HEK293T (cell line): ENCODE data around the gene GMPR.
"Not testable (repeated sequence)": the region's sequence is repeated elsewhere in the genome, so short reads cannot be mapped to it uniquely, and the experiment has no call there.

Experiments
- CTCF ChIA-PET: fragments of 350-600 bp; formaldehyde crosslinking; extraction: SDS; loops from one replicate; lab custom pipeline; 2021; ENCODE audit warnings: antibody characterized with exemption, inconsistent platforms; lab: Yijun Ruan, JAX
- POLR2A ChIA-PET: fragments of 350-600 bp; formaldehyde crosslinking; extraction: SDS; loops from one replicate; lab custom pipeline; 2020; ENCODE audit warnings: antibody characterized with exemption, inconsistent platforms; lab: Yijun Ruan, JAX
- DNase-seq: peaks from one replicate; pipeline ENCODE4 v3.0.0; 2012; ENCODE audit warnings: mixed read lengths; ENCODE audit errors: extremely low spot score
- ARNT ChIP-seq: fragments of 450-650 bp; IDR thresholded peaks from 2 replicates; pipeline ENCODE4 v1.6.1; 2017; ENCODE audit warnings: mild to moderate bottlenecking
- BHLHE40 ChIP-seq: fragments of 450-650 bp; IDR thresholded peaks from 2 replicates; pipeline ENCODE4 v1.6.1; 2016; ENCODE audit warnings: mild to moderate bottlenecking, moderate library complexity, borderline replicate concordance
- CTBP1 ChIP-seq: fragments of 450-650 bp; IDR thresholded peaks from 2 replicates; pipeline ENCODE4 v1.6.1; 2016; ENCODE audit warnings: borderline replicate concordance
- ELF4 ChIP-seq: fragments of 450-650 bp; IDR thresholded peaks from 2 replicates; pipeline ENCODE4 v1.6.1; 2017; ENCODE audit warnings: antibody characterized with exemption
- FOXA1 ChIP-seq: fragments of 450-650 bp; IDR thresholded peaks from 2 replicates; pipeline ENCODE4 v1.6.1; 2016; ENCODE audit warnings: mild to moderate bottlenecking
- FOXK2 ChIP-seq: fragments of 450-650 bp; IDR thresholded peaks from 2 replicates; pipeline ENCODE4 v1.6.1; 2016; ENCODE audit warnings: mild to moderate bottlenecking
- FOXM1 ChIP-seq: fragments of 450-650 bp; IDR thresholded peaks from 2 replicates; pipeline ENCODE4 v1.6.1; 2017; ENCODE audit warnings: mild to moderate bottlenecking, borderline replicate concordance
- HDGF ChIP-seq: fragments of 450-650 bp; IDR thresholded peaks from 2 replicates; pipeline ENCODE4 v1.6.1; 2017; ENCODE audit warnings: antibody characterized with exemption, borderline replicate concordance
- L3MBTL2 ChIP-seq: fragments of 450-650 bp; conservative IDR thresholded peaks from 2 replicates; pipeline ENCODE4 v1.6.1; 2016; ENCODE audit warnings: mild to moderate bottlenecking
- LEF1 ChIP-seq: fragments of 450-650 bp; IDR thresholded peaks from 2 replicates; pipeline ENCODE4 v1.6.1; 2017; ENCODE audit warnings: mild to moderate bottlenecking, borderline replicate concordance
- NFRKB ChIP-seq: fragments of 450-650 bp; IDR thresholded peaks from 2 replicates; pipeline ENCODE4 v1.6.1; 2016; ENCODE audit warnings: mild to moderate bottlenecking, moderate library complexity
- SP1 ChIP-seq: fragments of 450-650 bp; IDR thresholded peaks from 2 replicates; pipeline ENCODE4 v1.6.1; 2017
- SUZ12 ChIP-seq: fragments of 450-650 bp; IDR thresholded peaks from 2 replicates; pipeline ENCODE4 v1.6.1; 2016; ENCODE audit warnings: mild to moderate bottlenecking
- TARDBP ChIP-seq: fragments of 450-650 bp; IDR thresholded peaks from 2 replicates; pipeline ENCODE4 v1.6.1; 2016
- ZNF384 ChIP-seq: fragments of 450-650 bp; IDR thresholded peaks from 2 replicates; pipeline ENCODE4 v1.6.1; 2016
- TF ChIP-seq, protein P1 (sequence below): fragments of 450-650 bp; IDR thresholded peaks from 2 replicates; pipeline ENCODE4 v1.6.1; 2016

The GMPR gene

DNA sequence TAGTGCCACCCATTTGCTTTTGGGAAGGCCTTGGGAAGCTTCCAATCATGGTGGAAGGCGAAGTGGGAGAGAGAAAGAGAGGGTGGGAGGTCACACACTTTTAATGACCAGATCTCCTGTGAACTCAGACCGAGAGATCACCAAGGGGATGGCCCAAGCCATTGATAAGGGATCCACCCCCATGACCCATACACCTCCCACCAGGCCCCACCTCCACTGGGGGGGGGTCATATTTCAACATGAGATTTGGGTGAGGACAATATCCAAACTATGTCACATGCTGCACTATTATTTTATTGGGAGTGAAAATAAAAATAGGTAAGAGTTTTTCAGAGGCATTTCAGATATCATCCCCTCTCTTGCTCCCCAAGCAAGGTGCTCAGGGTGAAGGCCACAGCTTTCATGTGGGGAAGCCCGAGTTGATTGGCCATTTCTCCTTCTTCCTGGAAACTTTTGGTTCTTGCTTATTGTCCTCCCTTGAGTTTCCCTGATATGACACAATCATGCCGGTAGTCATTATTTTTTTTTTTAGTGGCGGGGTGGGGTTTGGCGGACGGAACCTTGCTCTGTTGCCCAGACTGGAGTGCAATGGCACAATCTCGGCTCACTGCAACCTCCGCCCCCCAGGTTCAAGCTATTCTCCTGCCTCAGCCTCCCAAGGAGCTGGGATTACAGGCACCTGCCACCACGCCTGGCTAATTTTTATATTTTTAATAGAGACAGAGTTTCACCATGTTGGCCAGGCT, 15.2 kb downstream of the GMPR start:
- no peak for DNase-seq
- ChIA-PET CTCF (no interaction called here), POLR2A (no interaction called here)
- TF ChIP-seq ARNT (no peak), NFRKB (no peak), FOXK2 (no peak), FOXA1 (no peak), CTBP1 (no peak), FOXM1 (no peak)

DNA sequence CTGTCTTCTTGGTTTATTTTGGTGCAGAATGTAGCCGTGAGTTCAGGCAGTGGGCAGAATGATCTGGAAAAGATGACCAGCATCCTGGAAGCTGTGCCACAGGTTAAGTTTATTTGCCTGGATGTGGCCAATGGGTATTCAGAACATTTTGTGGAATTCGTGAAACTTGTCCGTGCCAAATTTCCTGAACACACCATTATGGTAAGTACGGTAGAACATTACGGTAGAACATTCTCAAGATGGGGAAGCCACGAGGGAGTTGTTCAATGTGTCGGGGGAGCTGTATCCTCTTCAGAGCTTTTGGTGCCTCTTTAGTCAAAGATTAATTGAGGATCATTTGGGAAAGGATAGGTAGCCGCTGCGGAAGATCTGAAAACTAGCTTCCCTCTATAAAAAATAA, 16.1 kb downstream of the GMPR start:
- ChIA-PET CTCF (interaction anchor here (0.7 kb wide), 1 partner anchor 23 kb away, joined by 3 read pairs; no protein-coding TSS in a partner anchor), POLR2A (no interaction called here)
- TF ChIP-seq HDGF (no peak), NFRKB (no peak), BHLHE40 (no peak), CTBP1 (no peak), FOXA1 (no peak), TARDBP (no peak), FOXM1 (no peak), ARNT (no peak)
- TF ChIP-seq, protein P1, sequence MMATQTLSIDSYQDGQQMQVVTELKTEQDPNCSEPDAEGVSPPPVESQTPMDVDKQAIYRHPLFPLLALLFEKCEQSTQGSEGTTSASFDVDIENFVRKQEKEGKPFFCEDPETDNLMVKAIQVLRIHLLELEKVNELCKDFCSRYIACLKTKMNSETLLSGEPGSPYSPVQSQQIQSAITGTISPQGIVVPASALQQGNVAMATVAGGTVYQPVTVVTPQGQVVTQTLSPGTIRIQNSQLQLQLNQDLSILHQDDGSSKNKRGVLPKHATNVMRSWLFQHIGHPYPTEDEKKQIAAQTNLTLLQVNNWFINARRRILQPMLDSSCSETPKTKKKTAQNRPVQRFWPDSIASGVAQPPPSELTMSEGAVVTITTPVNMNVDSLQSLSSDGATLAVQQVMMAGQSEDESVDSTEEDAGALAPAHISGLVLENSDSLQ = no peak
- DNase-seq = no peak

DNA sequence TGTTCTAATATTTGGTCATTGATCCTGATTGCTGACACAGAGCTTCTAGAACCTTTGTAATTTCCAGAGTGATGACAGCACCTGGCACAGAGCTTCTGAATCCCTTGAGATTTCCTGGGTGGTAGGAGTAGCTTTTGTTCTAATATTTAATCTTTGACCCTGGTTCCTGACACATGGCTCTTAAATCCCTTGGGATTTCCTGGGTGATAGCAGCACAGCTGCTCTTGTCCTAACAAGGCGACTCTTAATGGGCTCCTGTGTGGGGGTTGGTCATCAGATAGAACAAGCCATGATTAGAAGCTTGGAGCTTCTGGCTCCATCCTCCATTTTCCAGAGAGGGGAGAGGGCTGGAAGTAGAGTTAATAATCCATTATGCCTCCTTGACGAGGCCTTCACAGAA, 18.4 kb downstream of the GMPR start:
- TF ChIP-seq LEF1 (no peak), ZNF384 (no peak), ELF4 (no peak), ARNT (no peak), FOXM1 (no peak), L3MBTL2 (no peak), SP1 (no peak), TARDBP (no peak), SUZ12 (no peak)
- ChIA-PET CTCF (interaction anchor here (1.4 kb wide), 1 partner anchor 30 kb away, joined by 3 read pairs; no protein-coding TSS in a partner anchor), POLR2A (no interaction called here)
- DNase-seq = no peak

DNA sequence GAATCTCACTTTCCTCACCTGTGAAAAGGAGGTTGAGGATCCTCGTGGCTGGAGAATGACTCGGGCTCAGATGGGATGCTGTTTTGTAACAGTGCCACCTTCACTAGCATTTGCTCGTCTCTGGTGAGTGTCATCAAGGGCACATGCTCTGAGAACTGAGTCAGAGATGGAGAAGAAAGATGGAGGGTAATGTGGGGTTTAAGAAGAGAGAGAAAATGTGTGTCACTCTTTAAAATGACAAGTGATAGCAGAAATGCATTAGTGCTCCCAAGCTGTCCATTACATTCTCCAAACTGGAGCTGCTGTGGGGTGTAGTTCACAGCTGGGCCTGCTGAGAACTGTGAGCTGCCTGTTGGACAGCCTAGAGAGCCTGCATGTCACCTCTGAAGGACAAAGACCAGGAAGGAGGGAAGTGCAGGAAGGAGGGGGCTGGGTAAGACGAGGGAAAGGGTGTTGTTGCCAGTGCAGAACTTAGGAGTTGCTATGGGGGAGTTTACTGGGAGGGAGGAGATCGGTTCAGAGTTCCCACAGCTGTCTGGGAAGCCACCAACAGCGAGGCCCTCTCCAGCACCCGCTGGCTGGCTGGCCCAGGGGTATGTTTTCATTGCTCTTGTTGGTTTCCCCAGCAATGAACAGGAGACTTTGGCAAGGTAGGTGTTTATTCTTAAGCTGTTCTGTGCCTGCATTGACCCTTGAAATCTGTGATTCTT, 19.8 kb downstream of the GMPR start:
- no peak for DNase-seq
- TF ChIP-seq NFRKB (no peak), HDGF (no peak), ZNF384 (no peak), ARNT (no peak), L3MBTL2 (no peak), BHLHE40 (no peak), LEF1 (no peak), FOXA1 (no peak), ELF4 (no peak), SP1 (no peak), TARDBP (no peak), CTBP1 (no peak)
- TF ChIP-seq, protein P1 = no peak
- POLR2A ChIA-PET = no interaction called here
- CTCF ChIA-PET = interaction anchor here (1.4 kb wide), 1 partner anchor 28 kb away, joined by 3 read pairs; no protein-coding TSS in a partner anchor

DNA sequence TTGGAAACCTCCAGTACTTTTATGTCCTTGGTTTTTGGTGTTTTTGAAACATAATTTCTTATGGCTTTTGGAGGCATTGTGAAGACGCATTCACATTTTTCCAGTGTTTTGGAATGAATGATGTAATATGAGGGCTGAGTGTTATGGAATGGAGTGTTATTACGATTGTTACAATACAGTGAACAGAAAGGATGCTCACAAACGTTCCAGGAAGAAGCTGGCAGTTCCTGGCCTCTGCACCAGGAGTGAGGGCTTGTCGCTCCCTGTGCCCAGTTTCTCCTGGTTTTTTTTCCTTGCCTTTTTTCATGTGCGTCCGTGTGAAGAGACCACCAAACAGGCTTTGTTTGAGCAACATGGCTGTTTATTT, 20.3 kb downstream of the GMPR start:
- ChIA-PET CTCF (no interaction called here), POLR2A (no interaction called here)
- no peak for TF ChIP-seq ELF4
- TF ChIP-seq CTBP1 = no peak
- TF ChIP-seq SUZ12 = no peak
- no peak for TF ChIP-seq TARDBP
- TF ChIP-seq HDGF = no peak
- no peak for TF ChIP-seq SP1
- no peak for TF ChIP-seq LEF1
- TF ChIP-seq L3MBTL2 = no peak
- no peak for TF ChIP-seq FOXA1
- TF ChIP-seq, protein P1 = no peak
- no peak for TF ChIP-seq FOXM1
- no peak for TF ChIP-seq BHLHE40
- no peak for TF ChIP-seq NFRKB
- no peak for DNase-seq

DNA sequence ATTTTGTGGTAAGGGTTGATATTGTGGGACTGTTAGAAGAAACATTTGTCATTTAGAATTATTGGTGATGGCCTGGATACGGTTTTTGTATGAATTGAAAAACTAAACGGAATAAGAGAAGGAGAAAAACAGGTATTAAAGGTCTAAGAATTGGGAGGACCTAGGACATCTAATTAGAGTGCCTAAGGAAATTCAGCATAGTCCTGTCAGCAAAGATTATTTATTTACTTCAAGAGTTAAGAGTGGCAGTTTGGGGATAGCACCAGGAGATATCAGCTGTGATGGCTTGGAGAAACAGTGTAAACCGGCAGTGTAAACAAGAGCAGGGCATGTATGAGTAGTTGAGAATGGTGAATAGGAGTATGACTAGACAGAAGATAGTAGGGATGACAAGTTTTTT, 21.2 kb downstream of the GMPR start:
- CTCF ChIA-PET, DNase-seq, POLR2A ChIA-PET: not testable (repeated sequence)

DNA sequence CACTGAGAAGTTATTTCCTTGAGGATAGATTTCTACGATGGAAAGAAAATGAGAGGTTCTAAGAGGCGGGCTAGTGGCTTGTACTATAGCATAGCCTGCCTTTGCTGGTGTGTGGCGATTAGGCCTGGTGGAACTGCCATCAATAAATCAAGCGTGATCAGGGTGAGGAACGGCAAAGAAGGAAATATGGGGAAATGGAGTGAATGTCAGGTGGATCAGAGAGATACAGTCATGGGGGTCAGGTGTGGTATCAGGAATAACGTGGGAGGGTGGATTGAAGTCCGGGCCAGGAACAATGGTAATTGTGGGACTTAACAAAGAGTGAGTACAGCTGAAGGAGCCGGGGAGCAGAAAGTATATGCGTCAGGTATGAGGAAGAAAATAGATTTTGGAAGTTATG, 22.2 kb downstream of the GMPR start:
- DNase-seq, POLR2A ChIA-PET, CTCF ChIA-PET: not testable (repeated sequence)

DNA sequence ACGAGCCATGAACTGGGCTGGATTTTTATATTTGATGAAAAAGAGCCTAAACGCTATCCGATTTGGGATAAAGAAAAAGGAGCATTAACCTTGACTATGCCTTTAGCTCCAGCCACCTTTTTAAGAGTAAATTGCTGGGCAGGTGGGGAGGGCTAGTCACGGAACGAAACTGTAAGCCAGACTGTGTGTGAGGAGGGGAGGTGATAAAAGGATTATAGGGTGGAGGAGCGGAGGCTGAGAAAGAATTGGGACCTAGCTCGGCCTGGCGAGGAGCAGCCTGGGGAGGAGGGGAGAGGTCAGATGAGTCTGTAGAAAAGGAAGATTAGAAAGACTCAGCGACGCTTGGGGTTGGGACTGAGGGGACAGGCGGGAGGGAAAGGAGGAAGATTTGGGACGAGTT, 24.4 kb downstream of the GMPR start:
- CTCF ChIA-PET, DNase-seq, POLR2A ChIA-PET: not testable (repeated sequence)

DNA sequence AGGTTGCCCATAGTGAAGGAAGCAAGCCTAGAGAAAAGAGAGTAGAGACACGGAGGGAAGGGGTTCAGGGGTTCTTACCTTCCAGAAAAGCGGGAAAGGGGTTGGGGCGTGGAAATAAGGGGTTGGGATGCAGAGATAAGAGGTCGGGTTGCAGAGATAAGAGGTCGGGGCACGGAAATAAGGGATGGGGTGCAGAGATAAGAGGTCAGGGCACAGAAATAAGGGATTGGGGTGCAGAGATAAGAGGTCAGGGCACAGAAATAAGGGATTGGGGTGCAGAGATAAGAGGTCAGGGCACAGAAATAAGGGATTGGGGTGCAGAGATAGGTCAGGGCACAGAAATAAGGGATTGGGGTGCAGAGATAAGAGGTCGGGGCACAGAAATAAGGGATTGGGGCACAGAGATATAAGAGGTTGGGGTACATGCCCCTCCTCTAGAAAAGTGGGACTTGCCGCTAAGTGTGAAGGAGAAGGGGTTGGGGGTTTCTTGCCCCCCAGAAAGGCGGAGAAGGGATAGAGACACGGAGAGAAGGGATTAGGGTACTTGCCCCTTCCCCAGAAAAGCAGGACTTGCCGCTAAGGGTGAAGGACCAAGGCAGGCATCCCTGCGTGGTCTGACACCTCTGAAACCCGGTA, 25.2 kb downstream of the GMPR start:
- DNase-seq, CTCF ChIA-PET, POLR2A ChIA-PET: not testable (repeated sequence)
